Neural cell (in vitro differentiated cells): ENCODE results near the gene THAP7. TPM values are rescaled to one million over a fixed set of nuclear protein-coding genes. Genes with fewer than 3 reads are reported as not detected.

Experiments
- H2AFZ ChIP-seq: fragments of 200-600, 300-800 bp; sonication (generic), shearing (Covaris generic); 2 replicates; pipeline ENCODE4 v1.6.0; 2014; ENCODE audit warnings: low read depth, mild to moderate bottlenecking, antibody characterized with exemption, low read length, moderate library complexity
- H3F3A ChIP-seq: fragments of 200-600 bp; shearing (Covaris generic); 2 replicates; pipeline ENCODE4 v1.6.1; 2016; ENCODE audit warnings: mild to moderate bottlenecking, moderate library complexity, mixed read lengths, antibody characterized with exemption, low read length; ENCODE audit not compliant: insufficient read depth, poor library complexity, severe bottlenecking
- H3K27ac ChIP-seq: fragments of 200-600, 300-800 bp; sonication (generic), shearing (Covaris generic); 2 replicates; pipeline ENCODE4 v1.5.1; 2014; ENCODE audit warnings: mild to moderate bottlenecking, low read length, moderate library complexity
- H3K27me3 ChIP-seq: fragments of 300-800, 200-600 bp; sonication (generic), shearing (Covaris generic); 2 replicates; pipeline ENCODE4 v1.6.0; 2014; ENCODE audit warnings: mild to moderate bottlenecking, low read depth, low read length, moderate library complexity; ENCODE audit not compliant: insufficient read depth
- H3K36me3 ChIP-seq: fragments of 300-800, 200-600 bp; sonication (generic), shearing (Covaris generic); 2 replicates; pipeline ENCODE4 v1.5.1; 2014; ENCODE audit warnings: mild to moderate bottlenecking, antibody characterized with exemption, low read length, moderate library complexity; ENCODE audit not compliant: insufficient read depth
- H3K4me2 ChIP-seq: fragments of 300-800, 200-600 bp; sonication (generic), shearing (Covaris generic); 2 replicates; pipeline ENCODE4 v1.6.0; 2014; ENCODE audit warnings: mild to moderate bottlenecking, low read length
- H3K4me3 ChIP-seq: fragments of 300-800, 200-600 bp; sonication (generic), shearing (Covaris generic); 2 replicates; pipeline ENCODE4 v1.5.1; 2014; ENCODE audit warnings: mild to moderate bottlenecking, low read length, moderate library complexity
- H3K79me2 ChIP-seq: fragments of 200-600 bp; shearing (Covaris generic); replicated peaks from 2 replicates; pipeline ENCODE4 v1.6.0; 2014; ENCODE audit warnings: mild to moderate bottlenecking, low read length, moderate library complexity; ENCODE audit not compliant: insufficient read depth
- H3K9ac ChIP-seq: fragments of 300-800, 200-600 bp; sonication (generic), shearing (Covaris generic); 2 replicates; pipeline ENCODE4 v1.6.1; 2016; ENCODE audit warnings: mild to moderate bottlenecking, low read length, mixed read lengths
- H3K9me2 ChIP-seq: fragments of 200-600 bp; shearing (Covaris generic); 2 replicates; pipeline ENCODE4 v1.6.1; 2016; ENCODE audit warnings: mild to moderate bottlenecking, low read length, mixed read lengths; ENCODE audit not compliant: insufficient read depth
- H3K9me3 ChIP-seq: fragments of 200-600, 300-800 bp; sonication (generic), shearing (Covaris generic); 2 replicates; pipeline ENCODE4 v1.6.1; 2016; ENCODE audit warnings: mild to moderate bottlenecking, mixed run types, low read length, moderate library complexity, mixed read lengths
- H4K20me1 ChIP-seq: fragments of 200-600 bp; shearing (Covaris generic); 2 replicates; pipeline ENCODE4 v1.6.1; 2016; ENCODE audit warnings: mild to moderate bottlenecking, mixed run types; ENCODE audit not compliant: insufficient read depth
- EP300 ChIP-seq: fragments of 450-650 bp; conservative IDR thresholded peaks from 2 replicates; pipeline ENCODE4 v1.6.1; 2014; ENCODE audit warnings: antibody characterized with exemption, mild to moderate bottlenecking, moderate library complexity; ENCODE audit not compliant: poor library complexity, severe bottlenecking
- EZH2 ChIP-seq: fragments of 200-600, 300-800 bp; shearing (Covaris generic), sonication (generic); IDR thresholded peaks from 2 replicates; pipeline ENCODE4 v1.6.1; 2014; ENCODE audit warnings: antibody characterized with exemption, low read length, borderline replicate concordance, mild to moderate bottlenecking; ENCODE audit not compliant: insufficient read depth, poor library complexity, severe bottlenecking
- MXI1 ChIP-seq: fragments of 450-650 bp; conservative IDR thresholded peaks from 2 replicates; pipeline ENCODE4 v1.6.1; 2014; ENCODE audit warnings: antibody characterized with exemption, mild to moderate bottlenecking; ENCODE audit not compliant: poor library complexity, severe bottlenecking
- POLR2AphosphoS5 ChIP-seq: IDR thresholded peaks from 2 replicates; pipeline ENCODE4 v1.6.1; 2012
- RAD21 ChIP-seq: fragments of 450-650 bp; conservative IDR thresholded peaks from 2 replicates; pipeline ENCODE4 v1.6.1; 2014; ENCODE audit warnings: antibody characterized with exemption, mild to moderate bottlenecking, moderate library complexity
- SMC3 ChIP-seq: fragments of 450-650 bp; conservative IDR thresholded peaks from 2 replicates; pipeline ENCODE4 v1.6.1; 2014; ENCODE audit warnings: antibody characterized with exemption, mild to moderate bottlenecking, moderate library complexity; ENCODE audit not compliant: poor library complexity
- TAF1 ChIP-seq: IDR thresholded peaks from 2 replicates; pipeline ENCODE4 v1.6.1; 2012; ENCODE audit warnings: low read depth
- polyA plus RNA-seq: library from polyadenylated mRNA; depleted of rRNA; stranded (reverse); fragments of >200 nt; gene quantifications from 2 replicates; pipeline ENCODE4 v1.2.3, GENCODE V29; 2014
- TF ChIP-seq, protein P1 (sequence below): IDR thresholded peaks from 2 replicates; pipeline ENCODE4 v1.6.1; 2012; ENCODE audit warnings: borderline replicate concordance
- TF ChIP-seq, protein P2 (sequence below): fragments of 450-650 bp; IDR thresholded peaks from 2 replicates; pipeline ENCODE4 v1.5.1; 2014; ENCODE audit warnings: antibody characterized with exemption, mild to moderate bottlenecking, moderate library complexity; ENCODE audit not compliant: poor library complexity, severe bottlenecking

The THAP7 gene
- polyA plus RNA-seq, 1 donor from 2014 or later: 28.7 TPM

DNA sequence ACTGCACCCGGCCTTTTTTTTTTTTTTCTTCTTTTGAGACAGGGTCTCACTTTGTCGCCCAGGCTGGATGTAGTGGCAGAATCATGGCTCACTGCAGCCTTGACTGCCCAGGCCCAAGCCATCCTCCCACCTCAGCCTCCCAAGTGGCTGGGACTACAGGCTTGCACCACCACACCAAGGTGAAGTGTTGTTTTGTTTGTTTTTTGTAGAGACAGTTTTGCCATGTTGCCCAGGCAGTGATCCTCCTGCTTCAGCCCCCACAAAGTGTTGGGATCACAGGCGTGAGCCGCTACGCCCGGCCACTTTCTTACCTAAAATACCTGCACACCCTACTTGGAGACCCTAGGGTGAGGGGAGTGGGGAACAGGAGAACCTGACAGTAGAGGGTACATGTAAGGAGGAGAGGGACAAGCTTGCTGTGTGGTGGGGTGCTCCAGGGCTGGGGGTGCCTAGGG is 39.4 kb downstream of the THAP7 start:
- Histone ChIP-seq H4K20me1 (no peaks in the 10 kb centered on the region), H3K27me3 (peaks cover 33% of the 10 kb centered on the region), H3K79me2 (no peaks in the 10 kb centered on the region), H3K36me3 (no peaks in the 10 kb centered on the region), H3K27ac (no peak overlapping the region), H3K4me2 (no peak overlapping the region), H2AFZ (no peak overlapping the region), H3K9ac (no peak overlapping the region), H3K9me2 (no peaks in the 10 kb centered on the region), H3K9me3 (no peaks in the 10 kb centered on the region), H3F3A (no peaks in the 10 kb centered on the region), H3K4me3 (no peak overlapping the region)
- no peak for TF ChIP-seq SMC3

DNA sequence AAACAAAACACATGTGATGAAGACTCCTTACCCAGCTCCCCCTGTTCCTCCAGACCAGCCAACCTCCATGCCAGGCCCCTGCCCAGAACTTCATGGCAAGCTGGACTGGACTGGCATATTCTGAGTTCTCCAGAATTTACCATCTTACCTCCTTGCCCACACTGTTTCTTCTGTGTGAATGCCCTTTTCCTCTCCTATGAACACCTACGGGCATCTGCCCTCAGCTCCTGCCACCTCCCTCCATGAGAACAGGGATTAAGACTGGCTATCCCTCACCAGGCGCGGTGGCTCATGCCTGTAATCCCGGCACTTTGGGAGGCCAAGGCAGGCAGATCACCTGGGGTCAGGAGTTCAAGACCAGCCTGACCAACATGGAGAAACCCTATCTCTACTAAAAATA is 41.3 kb downstream of the THAP7 start:
- H3K79me2 ChIP-seq: no peaks in the 10 kb centered on the region
- H2AFZ ChIP-seq: no peak overlapping the region
- TF ChIP-seq MXI1 (no peak), TAF1 (no peak)
- no peaks in the 10 kb centered on the region for H4K20me1 ChIP-seq
- no peaks in the 10 kb centered on the region for H3F3A ChIP-seq
- no peak overlapping the region for H3K9ac ChIP-seq
- H3K4me2 ChIP-seq: no peak overlapping the region
- no peak overlapping the region for H3K27ac ChIP-seq
- no peaks in the 10 kb centered on the region for H3K9me3 ChIP-seq
- H3K27me3 ChIP-seq: peaks cover 41% of the 10 kb centered on the region
- H3K4me3 ChIP-seq: no peak overlapping the region
- H3K9me2 ChIP-seq: no peaks in the 10 kb centered on the region
- no peaks in the 10 kb centered on the region for H3K36me3 ChIP-seq

DNA sequence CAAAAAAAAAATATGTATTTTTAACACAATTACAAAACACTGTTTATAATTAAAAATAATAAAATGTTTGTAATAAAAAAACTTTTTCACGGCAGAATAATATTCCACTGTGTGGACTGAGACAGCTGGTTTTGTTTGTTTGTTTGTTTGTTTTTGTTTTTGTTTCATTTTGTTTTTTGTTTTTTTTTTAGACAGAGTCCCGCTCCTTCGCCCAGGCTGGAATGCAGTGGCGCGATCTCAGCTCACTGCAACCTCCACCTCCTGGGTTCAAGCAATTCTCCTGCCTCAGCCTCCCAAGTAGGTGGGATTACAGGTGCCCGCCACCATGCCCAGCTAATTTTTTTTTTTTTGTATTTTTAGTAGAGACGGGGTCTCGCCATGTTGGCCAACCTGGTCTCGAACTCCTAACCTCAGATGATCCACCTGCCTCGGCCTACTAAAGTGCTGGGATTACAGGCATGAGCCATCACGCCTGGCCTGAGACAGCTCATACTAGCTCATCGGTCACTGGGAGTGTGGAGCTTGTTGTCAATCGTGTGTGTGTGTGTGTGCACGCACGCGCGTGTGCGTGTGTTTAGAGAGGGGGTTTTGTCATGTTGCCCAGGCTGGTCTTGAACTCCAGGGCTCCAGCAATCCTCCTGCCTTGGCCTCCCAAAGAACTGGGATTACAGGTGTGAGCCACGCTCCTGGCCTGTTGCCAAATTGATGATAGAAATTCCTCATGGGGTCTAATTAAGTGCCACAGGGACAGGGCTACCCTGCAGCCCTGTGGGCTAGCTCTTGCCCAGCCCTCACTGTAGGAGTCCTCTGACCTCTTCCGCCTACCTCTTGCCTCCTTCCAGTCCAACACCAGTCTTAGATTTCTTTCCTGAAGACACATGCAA is 42.1 kb downstream of the THAP7 start:
- TF ChIP-seq POLR2AphosphoS5 (no peak), SMC3 (no peak), RAD21 (no peak), EP300 (no peak), EZH2 (no peak), MXI1 (no peak), TAF1 (no peak)
- TF ChIP-seq, protein P1, sequence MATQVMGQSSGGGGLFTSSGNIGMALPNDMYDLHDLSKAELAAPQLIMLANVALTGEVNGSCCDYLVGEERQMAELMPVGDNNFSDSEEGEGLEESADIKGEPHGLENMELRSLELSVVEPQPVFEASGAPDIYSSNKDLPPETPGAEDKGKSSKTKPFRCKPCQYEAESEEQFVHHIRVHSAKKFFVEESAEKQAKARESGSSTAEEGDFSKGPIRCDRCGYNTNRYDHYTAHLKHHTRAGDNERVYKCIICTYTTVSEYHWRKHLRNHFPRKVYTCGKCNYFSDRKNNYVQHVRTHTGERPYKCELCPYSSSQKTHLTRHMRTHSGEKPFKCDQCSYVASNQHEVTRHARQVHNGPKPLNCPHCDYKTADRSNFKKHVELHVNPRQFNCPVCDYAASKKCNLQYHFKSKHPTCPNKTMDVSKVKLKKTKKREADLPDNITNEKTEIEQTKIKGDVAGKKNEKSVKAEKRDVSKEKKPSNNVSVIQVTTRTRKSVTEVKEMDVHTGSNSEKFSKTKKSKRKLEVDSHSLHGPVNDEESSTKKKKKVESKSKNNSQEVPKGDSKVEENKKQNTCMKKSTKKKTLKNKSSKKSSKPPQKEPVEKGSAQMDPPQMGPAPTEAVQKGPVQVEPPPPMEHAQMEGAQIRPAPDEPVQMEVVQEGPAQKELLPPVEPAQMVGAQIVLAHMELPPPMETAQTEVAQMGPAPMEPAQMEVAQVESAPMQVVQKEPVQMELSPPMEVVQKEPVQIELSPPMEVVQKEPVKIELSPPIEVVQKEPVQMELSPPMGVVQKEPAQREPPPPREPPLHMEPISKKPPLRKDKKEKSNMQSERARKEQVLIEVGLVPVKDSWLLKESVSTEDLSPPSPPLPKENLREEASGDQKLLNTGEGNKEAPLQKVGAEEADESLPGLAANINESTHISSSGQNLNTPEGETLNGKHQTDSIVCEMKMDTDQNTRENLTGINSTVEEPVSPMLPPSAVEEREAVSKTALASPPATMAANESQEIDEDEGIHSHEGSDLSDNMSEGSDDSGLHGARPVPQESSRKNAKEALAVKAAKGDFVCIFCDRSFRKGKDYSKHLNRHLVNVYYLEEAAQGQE: no peak
- TF ChIP-seq, protein P2, sequence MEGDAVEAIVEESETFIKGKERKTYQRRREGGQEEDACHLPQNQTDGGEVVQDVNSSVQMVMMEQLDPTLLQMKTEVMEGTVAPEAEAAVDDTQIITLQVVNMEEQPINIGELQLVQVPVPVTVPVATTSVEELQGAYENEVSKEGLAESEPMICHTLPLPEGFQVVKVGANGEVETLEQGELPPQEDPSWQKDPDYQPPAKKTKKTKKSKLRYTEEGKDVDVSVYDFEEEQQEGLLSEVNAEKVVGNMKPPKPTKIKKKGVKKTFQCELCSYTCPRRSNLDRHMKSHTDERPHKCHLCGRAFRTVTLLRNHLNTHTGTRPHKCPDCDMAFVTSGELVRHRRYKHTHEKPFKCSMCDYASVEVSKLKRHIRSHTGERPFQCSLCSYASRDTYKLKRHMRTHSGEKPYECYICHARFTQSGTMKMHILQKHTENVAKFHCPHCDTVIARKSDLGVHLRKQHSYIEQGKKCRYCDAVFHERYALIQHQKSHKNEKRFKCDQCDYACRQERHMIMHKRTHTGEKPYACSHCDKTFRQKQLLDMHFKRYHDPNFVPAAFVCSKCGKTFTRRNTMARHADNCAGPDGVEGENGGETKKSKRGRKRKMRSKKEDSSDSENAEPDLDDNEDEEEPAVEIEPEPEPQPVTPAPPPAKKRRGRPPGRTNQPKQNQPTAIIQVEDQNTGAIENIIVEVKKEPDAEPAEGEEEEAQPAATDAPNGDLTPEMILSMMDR: no peak
- Histone ChIP-seq H2AFZ (no peak overlapping the region), H3K27ac (no peak overlapping the region), H3K9me3 (no peaks in the 10 kb centered on the region), H3K4me2 (no peak overlapping the region), H3K9ac (no peak overlapping the region), H4K20me1 (no peaks in the 10 kb centered on the region), H3F3A (no peaks in the 10 kb centered on the region), H3K27me3 (peaks cover 36% of the 10 kb centered on the region), H3K4me3 (no peak overlapping the region), H3K79me2 (no peaks in the 10 kb centered on the region), H3K9me2 (no peaks in the 10 kb centered on the region), H3K36me3 (no peaks in the 10 kb centered on the region)
